Neural cell (in vitro differentiated cells): ENCODE data around the gene NMNAT1. TPM values are rescaled to one million over a fixed set of nuclear protein-coding genes. Genes with fewer than 3 reads are reported as not detected.

Experiments
- H2AFZ ChIP-seq: fragments of 200-600, 300-800 bp; sonication (generic), shearing (Covaris generic); 2 replicates; pipeline ENCODE4 v1.6.0; 2014; ENCODE audit warnings: low read depth, mild to moderate bottlenecking, antibody characterized with exemption, low read length, moderate library complexity
- H3F3A ChIP-seq: fragments of 200-600 bp; shearing (Covaris generic); 2 replicates; pipeline ENCODE4 v1.6.1; 2016; ENCODE audit warnings: mild to moderate bottlenecking, moderate library complexity, mixed read lengths, antibody characterized with exemption, low read length; ENCODE audit not compliant: insufficient read depth, poor library complexity, severe bottlenecking
- H3K27ac ChIP-seq: fragments of 200-600, 300-800 bp; sonication (generic), shearing (Covaris generic); 2 replicates; pipeline ENCODE4 v1.5.1; 2014; ENCODE audit warnings: mild to moderate bottlenecking, low read length, moderate library complexity
- H3K27me3 ChIP-seq: fragments of 300-800, 200-600 bp; sonication (generic), shearing (Covaris generic); 2 replicates; pipeline ENCODE4 v1.6.0; 2014; ENCODE audit warnings: mild to moderate bottlenecking, low read depth, low read length, moderate library complexity; ENCODE audit not compliant: insufficient read depth
- H3K36me3 ChIP-seq: fragments of 300-800, 200-600 bp; sonication (generic), shearing (Covaris generic); 2 replicates; pipeline ENCODE4 v1.5.1; 2014; ENCODE audit warnings: mild to moderate bottlenecking, antibody characterized with exemption, low read length, moderate library complexity; ENCODE audit not compliant: insufficient read depth
- H3K4me2 ChIP-seq: fragments of 300-800, 200-600 bp; sonication (generic), shearing (Covaris generic); 2 replicates; pipeline ENCODE4 v1.6.0; 2014; ENCODE audit warnings: mild to moderate bottlenecking, low read length
- H3K4me3 ChIP-seq: fragments of 300-800, 200-600 bp; sonication (generic), shearing (Covaris generic); 2 replicates; pipeline ENCODE4 v1.5.1; 2014; ENCODE audit warnings: mild to moderate bottlenecking, low read length, moderate library complexity
- H3K79me2 ChIP-seq: fragments of 200-600 bp; shearing (Covaris generic); replicated peaks from 2 replicates; pipeline ENCODE4 v1.6.0; 2014; ENCODE audit warnings: mild to moderate bottlenecking, low read length, moderate library complexity; ENCODE audit not compliant: insufficient read depth
- H3K9ac ChIP-seq: fragments of 300-800, 200-600 bp; sonication (generic), shearing (Covaris generic); 2 replicates; pipeline ENCODE4 v1.6.1; 2016; ENCODE audit warnings: mild to moderate bottlenecking, low read length, mixed read lengths
- H3K9me2 ChIP-seq: fragments of 200-600 bp; shearing (Covaris generic); 2 replicates; pipeline ENCODE4 v1.6.1; 2016; ENCODE audit warnings: mild to moderate bottlenecking, low read length, mixed read lengths; ENCODE audit not compliant: insufficient read depth
- H3K9me3 ChIP-seq: fragments of 200-600, 300-800 bp; sonication (generic), shearing (Covaris generic); 2 replicates; pipeline ENCODE4 v1.6.1; 2016; ENCODE audit warnings: mild to moderate bottlenecking, mixed run types, low read length, moderate library complexity, mixed read lengths
- H4K20me1 ChIP-seq: fragments of 200-600 bp; shearing (Covaris generic); 2 replicates; pipeline ENCODE4 v1.6.1; 2016; ENCODE audit warnings: mild to moderate bottlenecking, mixed run types; ENCODE audit not compliant: insufficient read depth
- EP300 ChIP-seq: fragments of 450-650 bp; conservative IDR thresholded peaks from 2 replicates; pipeline ENCODE4 v1.6.1; 2014; ENCODE audit warnings: antibody characterized with exemption, mild to moderate bottlenecking, moderate library complexity; ENCODE audit not compliant: poor library complexity, severe bottlenecking
- EZH2 ChIP-seq: fragments of 200-600, 300-800 bp; shearing (Covaris generic), sonication (generic); IDR thresholded peaks from 2 replicates; pipeline ENCODE4 v1.6.1; 2014; ENCODE audit warnings: antibody characterized with exemption, low read length, borderline replicate concordance, mild to moderate bottlenecking; ENCODE audit not compliant: insufficient read depth, poor library complexity, severe bottlenecking
- MXI1 ChIP-seq: fragments of 450-650 bp; conservative IDR thresholded peaks from 2 replicates; pipeline ENCODE4 v1.6.1; 2014; ENCODE audit warnings: antibody characterized with exemption, mild to moderate bottlenecking; ENCODE audit not compliant: poor library complexity, severe bottlenecking
- POLR2AphosphoS5 ChIP-seq: IDR thresholded peaks from 2 replicates; pipeline ENCODE4 v1.6.1; 2012
- RAD21 ChIP-seq: fragments of 450-650 bp; conservative IDR thresholded peaks from 2 replicates; pipeline ENCODE4 v1.6.1; 2014; ENCODE audit warnings: antibody characterized with exemption, mild to moderate bottlenecking, moderate library complexity
- SMC3 ChIP-seq: fragments of 450-650 bp; conservative IDR thresholded peaks from 2 replicates; pipeline ENCODE4 v1.6.1; 2014; ENCODE audit warnings: antibody characterized with exemption, mild to moderate bottlenecking, moderate library complexity; ENCODE audit not compliant: poor library complexity
- TAF1 ChIP-seq: IDR thresholded peaks from 2 replicates; pipeline ENCODE4 v1.6.1; 2012; ENCODE audit warnings: low read depth
- polyA plus RNA-seq: library from polyadenylated mRNA; depleted of rRNA; stranded (reverse); fragments of >200 nt; gene quantifications from 2 replicates; pipeline ENCODE4 v1.2.3, GENCODE V29; 2014
- TF ChIP-seq, protein P1 (sequence below): fragments of 450-650 bp; IDR thresholded peaks from 2 replicates; pipeline ENCODE4 v1.5.1; 2014; ENCODE audit warnings: antibody characterized with exemption, mild to moderate bottlenecking, moderate library complexity; ENCODE audit not compliant: poor library complexity, severe bottlenecking
- TF ChIP-seq, protein P2 (sequence below): IDR thresholded peaks from 2 replicates; pipeline ENCODE4 v1.6.1; 2012; ENCODE audit warnings: borderline replicate concordance

Gene NMNAT1
- polyA plus RNA-seq, 1 donor from 2014 or later: 4.9 TPM

DNA sequence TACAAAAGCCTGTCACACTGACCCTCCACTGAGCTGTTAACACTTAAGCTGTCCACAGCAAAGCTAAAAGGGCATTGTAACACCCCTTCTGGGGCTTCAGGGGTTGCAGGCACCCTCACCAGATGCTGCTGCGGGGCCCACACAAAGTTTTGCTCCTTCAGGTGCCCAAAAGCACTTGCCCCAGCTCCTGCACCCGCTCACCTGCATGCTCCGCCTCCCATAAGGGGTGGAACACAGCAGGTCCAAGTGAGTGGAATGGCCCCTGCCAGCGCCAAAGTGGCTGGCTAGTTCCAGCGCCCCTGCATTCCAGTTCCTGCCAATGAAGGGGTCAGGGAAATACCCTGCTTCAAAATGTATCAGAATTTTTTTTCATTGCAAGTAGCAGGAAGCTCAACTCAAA, 46.5 kb downstream of the NMNAT1 start:
- H3K9me3 ChIP-seq: no peaks in the 10 kb centered on the region
- no peaks in the 10 kb centered on the region for H3K27me3 ChIP-seq
- no peak overlapping the region for H3K27ac ChIP-seq

DNA sequence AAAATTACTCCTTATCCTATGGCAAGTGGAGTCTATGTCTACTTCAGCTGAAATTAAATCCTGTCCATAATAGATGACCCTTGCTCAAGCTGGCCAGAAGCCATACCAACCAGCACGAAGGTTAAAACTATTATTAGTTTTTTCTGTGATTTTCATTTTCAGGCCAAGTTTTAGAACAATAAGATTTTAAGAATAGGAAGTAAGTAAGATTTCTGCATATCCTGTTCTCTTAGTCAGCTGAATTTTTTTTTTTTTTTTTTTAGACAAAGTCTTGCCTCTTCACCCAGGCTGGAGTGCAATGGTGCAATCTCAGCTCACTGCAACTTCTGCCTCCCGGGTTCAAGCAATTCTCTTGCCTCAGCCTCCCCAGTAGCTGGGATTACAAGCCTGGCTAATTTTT, 47.7 kb downstream of the NMNAT1 start:
- Histone ChIP-seq H2AFZ (no peak overlapping the region), H3K27me3 (peaks cover 8% of the 10 kb centered on the region), H3K36me3 (no peaks in the 10 kb centered on the region), H3F3A (no peaks in the 10 kb centered on the region), H3K9ac (no peak overlapping the region), H3K79me2 (no peaks in the 10 kb centered on the region), H3K27ac (no peak overlapping the region), H3K4me2 (no peak overlapping the region), H3K4me3 (no peak overlapping the region), H4K20me1 (no peaks in the 10 kb centered on the region), H3K9me2 (no peaks in the 10 kb centered on the region), H3K9me3 (no peaks in the 10 kb centered on the region)
- TF ChIP-seq, protein P1, sequence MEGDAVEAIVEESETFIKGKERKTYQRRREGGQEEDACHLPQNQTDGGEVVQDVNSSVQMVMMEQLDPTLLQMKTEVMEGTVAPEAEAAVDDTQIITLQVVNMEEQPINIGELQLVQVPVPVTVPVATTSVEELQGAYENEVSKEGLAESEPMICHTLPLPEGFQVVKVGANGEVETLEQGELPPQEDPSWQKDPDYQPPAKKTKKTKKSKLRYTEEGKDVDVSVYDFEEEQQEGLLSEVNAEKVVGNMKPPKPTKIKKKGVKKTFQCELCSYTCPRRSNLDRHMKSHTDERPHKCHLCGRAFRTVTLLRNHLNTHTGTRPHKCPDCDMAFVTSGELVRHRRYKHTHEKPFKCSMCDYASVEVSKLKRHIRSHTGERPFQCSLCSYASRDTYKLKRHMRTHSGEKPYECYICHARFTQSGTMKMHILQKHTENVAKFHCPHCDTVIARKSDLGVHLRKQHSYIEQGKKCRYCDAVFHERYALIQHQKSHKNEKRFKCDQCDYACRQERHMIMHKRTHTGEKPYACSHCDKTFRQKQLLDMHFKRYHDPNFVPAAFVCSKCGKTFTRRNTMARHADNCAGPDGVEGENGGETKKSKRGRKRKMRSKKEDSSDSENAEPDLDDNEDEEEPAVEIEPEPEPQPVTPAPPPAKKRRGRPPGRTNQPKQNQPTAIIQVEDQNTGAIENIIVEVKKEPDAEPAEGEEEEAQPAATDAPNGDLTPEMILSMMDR: no peak
- TF ChIP-seq, protein P2, sequence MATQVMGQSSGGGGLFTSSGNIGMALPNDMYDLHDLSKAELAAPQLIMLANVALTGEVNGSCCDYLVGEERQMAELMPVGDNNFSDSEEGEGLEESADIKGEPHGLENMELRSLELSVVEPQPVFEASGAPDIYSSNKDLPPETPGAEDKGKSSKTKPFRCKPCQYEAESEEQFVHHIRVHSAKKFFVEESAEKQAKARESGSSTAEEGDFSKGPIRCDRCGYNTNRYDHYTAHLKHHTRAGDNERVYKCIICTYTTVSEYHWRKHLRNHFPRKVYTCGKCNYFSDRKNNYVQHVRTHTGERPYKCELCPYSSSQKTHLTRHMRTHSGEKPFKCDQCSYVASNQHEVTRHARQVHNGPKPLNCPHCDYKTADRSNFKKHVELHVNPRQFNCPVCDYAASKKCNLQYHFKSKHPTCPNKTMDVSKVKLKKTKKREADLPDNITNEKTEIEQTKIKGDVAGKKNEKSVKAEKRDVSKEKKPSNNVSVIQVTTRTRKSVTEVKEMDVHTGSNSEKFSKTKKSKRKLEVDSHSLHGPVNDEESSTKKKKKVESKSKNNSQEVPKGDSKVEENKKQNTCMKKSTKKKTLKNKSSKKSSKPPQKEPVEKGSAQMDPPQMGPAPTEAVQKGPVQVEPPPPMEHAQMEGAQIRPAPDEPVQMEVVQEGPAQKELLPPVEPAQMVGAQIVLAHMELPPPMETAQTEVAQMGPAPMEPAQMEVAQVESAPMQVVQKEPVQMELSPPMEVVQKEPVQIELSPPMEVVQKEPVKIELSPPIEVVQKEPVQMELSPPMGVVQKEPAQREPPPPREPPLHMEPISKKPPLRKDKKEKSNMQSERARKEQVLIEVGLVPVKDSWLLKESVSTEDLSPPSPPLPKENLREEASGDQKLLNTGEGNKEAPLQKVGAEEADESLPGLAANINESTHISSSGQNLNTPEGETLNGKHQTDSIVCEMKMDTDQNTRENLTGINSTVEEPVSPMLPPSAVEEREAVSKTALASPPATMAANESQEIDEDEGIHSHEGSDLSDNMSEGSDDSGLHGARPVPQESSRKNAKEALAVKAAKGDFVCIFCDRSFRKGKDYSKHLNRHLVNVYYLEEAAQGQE: no peak
- TF ChIP-seq RAD21 (no peak), POLR2AphosphoS5 (no peak), EP300 (no peak), MXI1 (no peak), SMC3 (no peak), TAF1 (no peak), EZH2 (no peak)

More for the DNA sequence above, 46.5 kb downstream of the NMNAT1 start:
- Histone ChIP-seq H2AFZ (no peak overlapping the region), H3K4me3 (no peak overlapping the region), H3K4me2 (no peak overlapping the region), H3K79me2 (no peaks in the 10 kb centered on the region), H4K20me1 (no peaks in the 10 kb centered on the region), H3F3A (no peaks in the 10 kb centered on the region), H3K9me2 (no peaks in the 10 kb centered on the region), H3K9ac (no peak overlapping the region), H3K36me3 (no peaks in the 10 kb centered on the region)
- TF ChIP-seq TAF1 (no peak), MXI1 (no peak), EP300 (no peak), SMC3 (no peak), POLR2AphosphoS5 (no peak), EZH2 (no peak), RAD21 (no peak)
- TF ChIP-seq, protein P1: no peak
- TF ChIP-seq, protein P2: no peak
